ENCODE results near the gene CDH13.

CDH13 gene

GRCh38 chr16:82834151-82834815 is 207.5 kb downstream of the CDH13 start:
- Histone ChIP-seq H3K27me3 (ENCODE audit: control insufficient read depth in 1 of 2, insufficient read depth in 2 of 2, low read length in 2 of 2) (no peaks in the 10 kb centered on the region), H3K9ac (ENCODE audit: low read length) (no peak overlapping the region), H3K4me3 (ENCODE audit: low read depth in 1 of 2, low read length in 2 of 2) (no peak overlapping the region), H3K4me1 (ENCODE audit: insufficient read depth, low read length) (no peaks in the 10 kb centered on the region), H3K36me3 (ENCODE audit: insufficient read depth, low read length) (no peaks in the 10 kb centered on the region), H3K27ac (ENCODE audit: low read depth, low read length) (no peak overlapping the region), H3K9me3 (ENCODE audit: low read length) (no peaks in the 10 kb centered on the region)

GRCh38 chr16:82835487-82836155 is 208.9 kb downstream of the CDH13 start:
- Histone ChIP-seq H3K27me3 (ENCODE audit: control insufficient read depth in 1 of 2, insufficient read depth in 2 of 2, low read length in 2 of 2) (no peaks in the 10 kb centered on the region), H3K9ac (ENCODE audit: low read length) (no peak overlapping the region), H3K4me1 (ENCODE audit: insufficient read depth, low read length) (no peaks in the 10 kb centered on the region), H3K9me3 (ENCODE audit: low read length) (no peaks in the 10 kb centered on the region), H3K36me3 (ENCODE audit: insufficient read depth, low read length) (no peaks in the 10 kb centered on the region), H3K27ac (ENCODE audit: low read depth, low read length) (no peak overlapping the region), H3K4me3 (ENCODE audit: low read depth in 1 of 2, low read length in 2 of 2) (no peak overlapping the region)

GRCh38 chr16:82841108-82841507 is 214.3 kb downstream of the CDH13 start:
- no peaks in the 10 kb centered on the region for H3K36me3 ChIP-seq (ENCODE audit: insufficient read depth, low read length)
- H3K4me3 ChIP-seq (ENCODE audit: low read depth in 1 of 2, low read length in 2 of 2), result no peak overlapping the region
- no peak overlapping the region for H3K9ac ChIP-seq (ENCODE audit: low read length)
- no peaks in the 10 kb centered on the region for H3K9me3 ChIP-seq (ENCODE audit: low read length)
- H3K27me3 ChIP-seq (ENCODE audit: control insufficient read depth in 1 of 2, insufficient read depth in 2 of 2, low read length in 2 of 2), result no peaks in the 10 kb centered on the region
- H3K27ac ChIP-seq (ENCODE audit: low read depth, low read length), result no peak overlapping the region
- no peaks in the 10 kb centered on the region for H3K4me1 ChIP-seq (ENCODE audit: insufficient read depth, low read length)

- H3K36me3 ChIP-seq (ENCODE audit: insufficient read depth, low read length), result no peaks in the 10 kb centered on the region
- H3K27ac ChIP-seq (ENCODE audit: low read depth, low read length), result no peak overlapping the region
- H3K4me3 ChIP-seq (ENCODE audit: low read depth in 1 of 2, low read length in 2 of 2), result no peak overlapping the region
- no peaks in the 10 kb centered on the region for H3K27me3 ChIP-seq (ENCODE audit: control insufficient read depth in 1 of 2, insufficient read depth in 2 of 2, low read length in 2 of 2)
- no peaks in the 10 kb centered on the region for H3K9me3 ChIP-seq (ENCODE audit: low read length)
- no peak overlapping the region for H3K9ac ChIP-seq (ENCODE audit: low read length)
- no peaks in the 10 kb centered on the region for H3K4me1 ChIP-seq (ENCODE audit: insufficient read depth, low read length)
Observed at GRCh38 chr16:82843606-82844271, 217.0 kb downstream of the CDH13 start.

GRCh38 chr16:82845116-82845515 is 218.3 kb downstream of the CDH13 start:
- Histone ChIP-seq H3K27ac (ENCODE audit: low read depth, low read length) (no peak overlapping the region), H3K4me1 (ENCODE audit: insufficient read depth, low read length) (no peaks in the 10 kb centered on the region)

GRCh38 chr16:82846806-82847205 is 220.0 kb downstream of the CDH13 start:
- H3K4me3 ChIP-seq (ENCODE audit: low read depth in 1 of 2, low read length in 2 of 2), result no peak overlapping the region
- H3K9me3 ChIP-seq (ENCODE audit: low read length), result no peaks in the 10 kb centered on the region
- H3K27ac ChIP-seq (ENCODE audit: low read depth, low read length), result no peak overlapping the region
- no peak overlapping the region for H3K9ac ChIP-seq (ENCODE audit: low read length)
- no peaks in the 10 kb centered on the region for H3K4me1 ChIP-seq (ENCODE audit: insufficient read depth, low read length)
- no peaks in the 10 kb centered on the region for H3K27me3 ChIP-seq (ENCODE audit: control insufficient read depth in 1 of 2, insufficient read depth in 2 of 2, low read length in 2 of 2)
- H3K36me3 ChIP-seq (ENCODE audit: insufficient read depth, low read length), result no peaks in the 10 kb centered on the region

More at GRCh38 chr16:82845116-82845515, 218.3 kb downstream of the CDH13 start:
- no peak overlapping the region for H3K9ac ChIP-seq (ENCODE audit: low read length)
- H3K4me3 ChIP-seq (ENCODE audit: low read depth in 1 of 2, low read length in 2 of 2), result no peak overlapping the region
- H3K36me3 ChIP-seq (ENCODE audit: insufficient read depth, low read length), result no peaks in the 10 kb centered on the region
- H3K9me3 ChIP-seq (ENCODE audit: low read length), result no peaks in the 10 kb centered on the region
- H3K27me3 ChIP-seq (ENCODE audit: control insufficient read depth in 1 of 2, insufficient read depth in 2 of 2, low read length in 2 of 2), result no peaks in the 10 kb centered on the region

GRCh38 chr16:82848013-82848412 is 221.2 kb downstream of the CDH13 start:
- H3K4me3 ChIP-seq (ENCODE audit: low read depth in 1 of 2, low read length in 2 of 2), result no peak overlapping the region
- H3K36me3 ChIP-seq (ENCODE audit: insufficient read depth, low read length), result no peaks in the 10 kb centered on the region
- no peaks in the 10 kb centered on the region for H3K27me3 ChIP-seq (ENCODE audit: control insufficient read depth in 1 of 2, insufficient read depth in 2 of 2, low read length in 2 of 2)
- H3K4me1 ChIP-seq (ENCODE audit: insufficient read depth, low read length), result no peaks in the 10 kb centered on the region
- no peaks in the 10 kb centered on the region for H3K9me3 ChIP-seq (ENCODE audit: low read length)
- no peak overlapping the region for H3K9ac ChIP-seq (ENCODE audit: low read length)
- no peak overlapping the region for H3K27ac ChIP-seq (ENCODE audit: low read depth, low read length)

GRCh38 chr16:82852388-82853008 is 225.7 kb downstream of the CDH13 start:
- H3K27ac ChIP-seq (ENCODE audit: low read depth, low read length), result no peak overlapping the region
- H3K4me1 ChIP-seq (ENCODE audit: insufficient read depth, low read length), result no peaks in the 10 kb centered on the region
- no peaks in the 10 kb centered on the region for H3K36me3 ChIP-seq (ENCODE audit: insufficient read depth, low read length)
- H3K27me3 ChIP-seq (ENCODE audit: control insufficient read depth in 1 of 2, insufficient read depth in 2 of 2, low read length in 2 of 2), result no peaks in the 10 kb centered on the region
- H3K4me3 ChIP-seq (ENCODE audit: low read depth in 1 of 2, low read length in 2 of 2), result no peak overlapping the region
- H3K9ac ChIP-seq (ENCODE audit: low read length), result no peak overlapping the region
- no peaks in the 10 kb centered on the region for H3K9me3 ChIP-seq (ENCODE audit: low read length)

- no peaks in the 10 kb centered on the region for H3K27me3 ChIP-seq (ENCODE audit: control insufficient read depth in 1 of 2, insufficient read depth in 2 of 2, low read length in 2 of 2)
- H3K27ac ChIP-seq (ENCODE audit: low read depth, low read length), result no peak overlapping the region
- no peaks in the 10 kb centered on the region for H3K4me1 ChIP-seq (ENCODE audit: insufficient read depth, low read length)
- no peaks in the 10 kb centered on the region for H3K9me3 ChIP-seq (ENCODE audit: low read length)
- no peak overlapping the region for H3K9ac ChIP-seq (ENCODE audit: low read length)
- H3K4me3 ChIP-seq (ENCODE audit: low read depth in 1 of 2, low read length in 2 of 2), result no peak overlapping the region
- no peaks in the 10 kb centered on the region for H3K36me3 ChIP-seq (ENCODE audit: insufficient read depth, low read length)
Observed at GRCh38 chr16:82855471-82855870, 228.7 kb downstream of the CDH13 start.

- Histone ChIP-seq H3K9ac (ENCODE audit: low read length) (no peak overlapping the region), H3K4me1 (ENCODE audit: insufficient read depth, low read length) (no peaks in the 10 kb centered on the region), H3K9me3 (ENCODE audit: low read length) (no peaks in the 10 kb centered on the region), H3K27me3 (ENCODE audit: control insufficient read depth in 1 of 2, insufficient read depth in 2 of 2, low read length in 2 of 2) (no peaks in the 10 kb centered on the region), H3K4me3 (ENCODE audit: low read depth in 1 of 2, low read length in 2 of 2) (no peak overlapping the region), H3K36me3 (ENCODE audit: insufficient read depth, low read length) (no peaks in the 10 kb centered on the region), H3K27ac (ENCODE audit: low read depth, low read length) (no peak overlapping the region)
Observed at GRCh38 chr16:82857693-82858365, 231.1 kb downstream of the CDH13 start.

- H3K27me3 ChIP-seq (ENCODE audit: control insufficient read depth in 1 of 2, insufficient read depth in 2 of 2, low read length in 2 of 2), result no peaks in the 10 kb centered on the region
- H3K4me3 ChIP-seq (ENCODE audit: low read depth in 1 of 2, low read length in 2 of 2), result no peak overlapping the region
- no peaks in the 10 kb centered on the region for H3K4me1 ChIP-seq (ENCODE audit: insufficient read depth, low read length)
- no peak overlapping the region for H3K27ac ChIP-seq (ENCODE audit: low read depth, low read length)
- no peak overlapping the region for H3K9ac ChIP-seq (ENCODE audit: low read length)
- no peaks in the 10 kb centered on the region for H3K9me3 ChIP-seq (ENCODE audit: low read length)
- no peaks in the 10 kb centered on the region for H3K36me3 ChIP-seq (ENCODE audit: insufficient read depth, low read length)
Observed at GRCh38 chr16:82859662-82860061, 232.9 kb downstream of the CDH13 start.

All from muscle layer of colon (tissue), 2 donors.